Putamen (tissue), 1 donor: ENCODE measurements around the gene RNU7-1.
A peak's percentile ranks its signal among the peaks of the same experiment; 100 is the strongest.

Experiments
- DNase-seq: peaks from one replicate; pipeline ENCODE4 v3.0.0-alpha.2; 2016; ENCODE audit warnings: low spot score

RNU7-1 gene

GRCh38 chr12:6937481-6938352 is 5.9 kb upstream of the RNU7-1 start:
- peak; percentile 96 for DNase-seq

GRCh38 chr12:6938353-6939190 is 5.0 kb upstream of the RNU7-1 start:
- no peak for DNase-seq

GRCh38 chr12:6939191-6939540 is 4.5 kb upstream of the RNU7-1 start:
- no peak for DNase-seq

GRCh38 chr12:6941267-6941666 is 2.3 kb upstream of the RNU7-1 start:
- no peak for DNase-seq

- DNase-seq: no peak
Observed at GRCh38 chr12:6941782-6942181, 1.8 kb upstream of the RNU7-1 start.

- no peak for DNase-seq
Observed at GRCh38 chr12:6942331-6942665, 1.3 kb upstream of the RNU7-1 start.

GRCh38 chr12:6943389-6943721 is 261 bp upstream of the RNU7-1 start:
- DNase-seq: peak; percentile 96

GRCh38 chr12:6944381-6945186 is 968 bp downstream of the RNU7-1 start:
- peak; percentile 91 for DNase-seq

- DNase-seq: no peak
Observed at GRCh38 chr12:6945613-6946012, 2.0 kb downstream of the RNU7-1 start.

- DNase-seq: no peak
Observed at GRCh38 chr12:6946033-6946919, 2.7 kb downstream of the RNU7-1 start.

GRCh38 chr12:6946920-6947374 is 3.3 kb downstream of the RNU7-1 start:
- no peak for DNase-seq

GRCh38 chr12:6947615-6948014 is 4.0 kb downstream of the RNU7-1 start:
- DNase-seq: no peak

- DNase-seq: no peak
Observed at GRCh38 chr12:6948873-6949594, 5.4 kb downstream of the RNU7-1 start.

- DNase-seq: no peak
Observed at GRCh38 chr12:6950401-6950801, 6.8 kb downstream of the RNU7-1 start.

- DNase-seq: no peak
Observed at GRCh38 chr12:6950811-6951540, 7.4 kb downstream of the RNU7-1 start, which contains the start of gene PTPN6. PTPN6 (plus strand) TSS chr12:6951356; CDS start chr12:6951513, 157 bp downstream.

GRCh38 chr12:6951551-6952120 is 8.0 kb downstream of the RNU7-1 start:
- no peak for DNase-seq

GRCh38 chr12:6952121-6952862 is 8.7 kb downstream of the RNU7-1 start:
- no peak for DNase-seq

GRCh38 chr12:6952863-6953441 is 9.3 kb downstream of the RNU7-1 start:
- no peak for DNase-seq
